GM18861 (cell line): ENCODE results near the gene ADNP2.
A peak's percentile ranks its signal among the peaks of the same experiment; 100 is the strongest.

ENCODE experiments used
- ATAC-seq: cut with Tn5 transposase; IDR thresholded peaks from one replicate; pipeline ENCODE4 v1.9.1; 2021; ENCODE audit not compliant: unreplicated experiment

ADNP2 gene

GRCh38 chr18:80105369-80106167 lies 3.5 kb upstream of the ADNP2 start:
- peak; percentile 74 for ATAC-seq

GRCh38 chr18:80106482-80107051 lies 2.5 kb upstream of the ADNP2 start:
- no peak for ATAC-seq

DNA sequence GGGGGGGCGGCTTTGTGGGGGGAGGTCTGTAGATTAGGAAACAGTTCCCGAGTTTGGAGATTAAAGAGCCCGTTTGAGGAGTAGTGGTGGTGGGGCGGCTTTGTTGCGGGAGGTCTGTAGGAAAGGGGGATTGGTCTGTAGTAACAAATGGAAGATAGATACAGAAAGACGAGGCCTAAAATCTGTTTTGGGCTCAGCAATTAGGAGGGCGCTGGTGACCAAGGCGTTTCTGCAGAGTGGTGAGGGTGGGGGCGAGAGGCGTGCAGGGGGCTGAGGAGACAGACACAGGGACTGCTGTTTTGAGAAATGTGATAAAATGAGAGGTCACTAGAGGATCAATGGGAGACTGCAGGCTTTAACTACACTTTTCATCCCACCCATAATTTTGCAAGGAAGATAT lies 1.6 kb upstream of the ADNP2 start:
- no peak for ATAC-seq

DNA sequence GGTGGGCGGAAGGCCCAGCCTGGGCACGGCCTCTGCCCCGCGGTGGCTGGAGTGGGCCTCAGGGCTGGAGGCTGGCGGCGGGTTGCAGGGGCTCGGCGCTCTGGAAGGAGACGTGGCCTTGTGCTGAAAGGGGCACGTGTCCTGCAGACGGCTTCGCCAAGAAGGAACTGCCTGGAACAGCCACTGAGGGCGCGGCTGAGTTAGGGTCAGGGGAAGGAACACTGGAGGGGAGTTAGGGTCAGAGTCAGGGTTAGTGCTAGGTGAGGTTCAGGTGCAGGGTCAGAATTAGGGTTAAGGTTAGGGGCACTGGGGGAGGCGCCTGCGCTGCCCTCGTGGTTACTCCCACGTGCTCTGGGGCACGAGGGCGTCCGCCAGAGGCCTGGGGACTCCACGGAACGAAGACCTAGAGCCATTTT lies 933 bp upstream of the ADNP2 start:
- ATAC-seq: no peak

DNA sequence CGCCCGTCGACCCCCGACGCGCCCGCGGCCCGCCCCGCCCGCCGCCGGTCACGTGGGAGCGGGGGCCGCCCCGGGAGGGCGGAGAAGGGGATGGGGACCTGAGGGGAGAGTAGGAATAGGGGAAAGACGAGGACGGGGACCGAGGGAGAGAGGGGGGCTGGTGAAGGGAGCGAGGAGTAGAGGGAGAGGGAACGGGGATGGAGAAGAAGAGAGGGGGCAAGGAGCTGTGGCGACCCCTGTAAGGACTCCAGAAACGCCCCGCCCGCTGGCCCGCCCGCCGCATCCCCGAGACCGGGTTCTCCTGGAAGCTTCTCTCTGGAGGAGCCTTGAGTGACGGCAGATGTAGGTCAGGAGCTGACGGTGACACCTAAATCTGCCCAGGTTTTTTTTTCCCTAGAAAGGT lies 615 bp downstream of the ADNP2 start:
- ATAC-seq: no peak

DNA sequence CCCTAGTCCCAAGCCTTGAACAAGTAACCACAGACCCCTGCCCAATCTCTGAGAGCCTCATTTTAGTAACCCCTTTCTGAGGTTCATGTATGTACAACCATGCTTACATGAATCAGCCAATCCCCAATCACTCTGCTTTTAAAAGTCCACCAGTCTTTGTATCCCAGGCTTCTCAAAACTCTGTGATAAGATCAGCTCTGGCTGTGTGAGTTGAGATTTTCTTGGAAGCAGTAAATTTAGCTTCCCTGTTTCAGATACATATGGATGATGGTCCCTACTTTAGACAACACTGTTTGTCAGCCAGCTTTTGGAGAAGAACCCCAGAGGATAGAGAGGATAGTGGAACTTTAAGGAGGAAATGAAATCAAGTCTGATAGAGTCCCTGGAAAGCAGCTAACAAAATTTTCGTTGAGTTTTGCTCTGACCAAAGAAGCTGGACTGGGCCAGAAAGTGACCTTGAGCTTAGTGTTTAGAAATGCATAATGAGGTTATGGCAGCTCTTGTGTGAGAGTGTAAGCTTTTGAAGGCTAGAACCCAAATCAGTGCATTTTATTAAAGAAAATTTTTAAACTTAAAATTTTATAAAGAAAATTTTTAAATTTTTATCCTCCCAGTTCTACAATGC lies 3.7 kb downstream of the ADNP2 start:
- no peak for ATAC-seq

DNA sequence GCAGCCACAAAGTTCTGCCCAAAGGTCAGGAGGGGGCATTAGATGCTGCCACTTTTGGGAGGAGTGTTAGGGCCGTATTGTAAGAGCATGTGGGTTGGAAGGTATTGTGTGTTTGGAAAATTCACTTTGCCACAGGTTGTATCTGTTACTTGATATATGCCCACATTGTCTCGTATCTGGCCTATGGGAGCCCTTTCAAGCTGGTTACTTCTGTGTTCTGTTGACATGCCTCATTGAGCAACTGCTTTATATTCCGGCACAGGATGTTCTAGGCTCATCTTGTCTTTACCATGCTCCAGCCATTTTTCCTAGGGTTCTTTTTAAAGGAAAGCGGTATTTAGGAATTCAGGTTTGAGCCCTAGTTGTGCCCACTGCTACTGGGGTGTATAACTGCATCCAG lies 6.0 kb downstream of the ADNP2 start:
- no peak for ATAC-seq

- no peak for ATAC-seq
Measured at GRCh38 chr18:80119111-80119510, 10.0 kb downstream of the ADNP2 start.

DNA sequence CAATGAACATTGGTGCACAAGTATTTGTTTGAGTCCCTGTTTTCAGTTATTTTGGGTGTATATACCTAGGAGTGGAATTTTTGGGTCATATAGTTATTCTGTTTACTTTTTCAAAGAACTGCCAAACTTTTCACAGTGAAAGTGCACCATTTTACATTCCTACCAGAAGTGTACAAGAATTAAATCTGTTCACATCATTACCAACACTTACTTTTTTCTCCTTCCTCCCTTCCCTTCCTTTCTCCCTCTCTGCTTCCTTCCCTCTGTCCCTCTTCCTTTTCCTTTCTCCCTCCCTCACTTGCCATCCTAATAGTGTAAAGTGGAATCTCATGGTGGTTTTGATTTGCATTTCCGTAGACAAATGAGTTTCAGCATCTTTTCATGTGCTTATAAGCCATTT lies 11.9 kb downstream of the ADNP2 start:
- ATAC-seq: no peak

DNA sequence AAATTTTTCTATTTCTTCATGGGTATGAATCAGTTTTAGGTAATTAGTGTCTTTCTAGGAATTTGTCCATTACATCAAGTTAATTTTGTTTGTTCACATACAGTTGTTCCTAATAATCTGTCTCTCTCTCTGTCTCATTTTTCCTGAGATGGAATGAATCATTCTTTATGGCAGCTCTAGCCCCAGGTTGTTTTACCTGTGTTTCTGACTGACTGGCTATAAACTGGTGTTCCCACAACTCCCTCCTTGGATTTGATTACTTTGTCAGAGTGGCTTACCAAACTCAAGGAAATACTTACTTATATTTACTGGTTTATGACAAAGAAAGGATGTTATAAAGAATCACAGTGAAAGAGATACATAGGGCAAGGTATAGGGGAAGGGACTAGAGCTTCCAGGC lies 15.1 kb downstream of the ADNP2 start:
- ATAC-seq: no peak

- ATAC-seq: no peak
Measured at GRCh38 chr18:80126797-80127196, 17.7 kb downstream of the ADNP2 start.

- ATAC-seq: no peak
Measured at GRCh38 chr18:80127635-80128034, 18.6 kb downstream of the ADNP2 start.

DNA sequence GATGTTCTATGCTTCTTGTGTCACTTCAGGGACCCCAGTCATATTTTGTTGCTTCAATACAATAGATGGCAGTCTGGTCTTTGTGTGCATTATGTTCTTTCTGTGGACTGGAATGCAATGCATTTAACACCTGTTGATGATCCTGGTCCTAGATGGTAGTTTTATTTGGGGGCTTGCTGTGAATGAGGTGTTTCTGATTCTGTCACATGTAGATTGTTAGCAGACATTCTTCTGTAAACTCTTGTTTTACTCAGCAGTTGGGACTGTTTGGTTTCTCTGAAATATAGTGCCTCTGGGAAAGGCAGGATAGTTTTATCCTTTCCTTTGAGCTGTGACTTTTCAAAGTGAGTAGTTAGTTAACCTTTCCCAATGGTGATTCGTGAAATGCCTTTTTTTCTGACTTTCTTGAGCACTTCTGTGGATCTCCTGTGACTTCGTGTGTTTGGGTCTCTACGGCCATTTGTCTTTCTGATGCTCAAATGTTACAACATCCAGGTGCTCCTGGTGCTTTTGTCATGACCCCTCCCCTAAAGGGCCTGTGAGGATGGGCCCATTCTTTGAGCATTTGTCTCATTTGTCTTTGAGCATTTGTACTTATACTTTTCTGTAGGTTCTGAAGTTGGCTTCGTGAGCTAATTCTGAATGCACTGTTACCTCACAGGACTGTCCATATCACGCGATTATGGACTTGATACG lies 20.8 kb downstream of the ADNP2 start:
- no peak for ATAC-seq

GRCh38 chr18:80130555-80130954 lies 21.5 kb downstream of the ADNP2 start:
- no peak for ATAC-seq

DNA sequence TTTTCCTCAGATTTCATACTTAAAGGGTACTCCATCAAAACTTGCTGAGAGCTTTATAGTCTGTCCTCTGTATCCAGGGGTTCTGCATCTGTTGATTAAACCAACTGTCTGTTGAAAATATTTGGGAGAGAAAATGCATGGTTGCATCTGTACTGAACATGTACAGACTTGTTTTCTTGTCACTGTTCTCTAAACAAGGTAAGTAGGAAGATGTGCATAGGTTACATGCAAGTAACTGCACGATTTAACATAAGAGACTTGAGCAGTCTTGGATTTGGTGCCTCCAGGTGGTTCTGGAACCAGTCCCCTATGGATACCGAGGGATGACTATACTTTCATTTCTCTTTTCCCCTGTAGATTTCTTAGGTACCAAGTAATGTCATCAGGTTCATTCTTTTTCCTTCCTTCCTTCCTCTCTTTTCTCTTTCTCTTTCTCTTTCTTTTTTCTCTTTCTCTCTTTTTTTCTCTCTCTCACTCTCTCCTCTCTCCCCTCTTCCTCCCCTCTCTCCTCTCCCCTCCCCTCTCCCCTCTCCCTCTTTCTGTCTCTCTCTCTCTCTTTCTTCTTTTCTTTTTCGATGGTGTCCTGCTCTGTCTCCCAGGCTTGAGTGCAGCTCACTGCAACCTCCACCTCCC lies 23.2 kb downstream of the ADNP2 start:
- ATAC-seq: no peak

DNA sequence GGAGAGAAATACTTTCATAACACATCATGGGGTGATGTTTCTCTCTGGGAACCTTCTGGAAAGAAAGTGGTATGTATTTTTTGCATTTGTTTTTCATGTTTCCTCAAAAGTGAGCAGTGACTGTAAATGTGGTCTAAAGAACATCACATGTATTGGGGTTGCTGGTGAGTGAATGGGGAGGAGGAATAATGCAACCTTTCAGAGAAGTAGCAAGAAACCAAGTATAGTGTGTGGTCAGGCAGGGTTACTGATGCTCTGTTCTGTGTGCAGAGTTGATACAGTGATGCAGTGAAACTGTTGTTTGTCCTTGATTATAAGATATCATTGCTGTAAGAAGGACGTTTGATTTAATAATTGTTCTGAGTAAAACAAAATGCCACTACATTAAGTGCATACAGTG lies 24.1 kb downstream of the ADNP2 start:
- no peak for ATAC-seq

DNA sequence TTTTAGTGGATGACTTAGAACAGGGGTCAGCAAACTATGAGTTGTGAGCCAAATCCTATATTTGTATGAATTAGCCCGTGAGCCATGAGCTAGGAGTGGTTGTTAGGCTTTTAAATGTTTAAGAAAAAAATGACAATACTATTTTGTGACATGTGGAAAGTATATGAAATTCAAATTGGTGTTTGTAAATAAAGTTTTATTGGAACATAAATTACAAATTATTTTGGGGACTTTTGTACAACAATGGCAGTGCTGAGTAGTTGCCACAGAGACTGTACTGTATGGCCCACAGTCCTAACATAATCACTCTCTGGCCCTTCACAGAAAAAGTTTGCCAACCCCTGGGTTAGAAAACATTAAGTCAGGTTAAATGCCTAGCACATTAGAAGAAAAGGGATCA lies 26.1 kb downstream of the ADNP2 start:
- no peak for ATAC-seq

DNA sequence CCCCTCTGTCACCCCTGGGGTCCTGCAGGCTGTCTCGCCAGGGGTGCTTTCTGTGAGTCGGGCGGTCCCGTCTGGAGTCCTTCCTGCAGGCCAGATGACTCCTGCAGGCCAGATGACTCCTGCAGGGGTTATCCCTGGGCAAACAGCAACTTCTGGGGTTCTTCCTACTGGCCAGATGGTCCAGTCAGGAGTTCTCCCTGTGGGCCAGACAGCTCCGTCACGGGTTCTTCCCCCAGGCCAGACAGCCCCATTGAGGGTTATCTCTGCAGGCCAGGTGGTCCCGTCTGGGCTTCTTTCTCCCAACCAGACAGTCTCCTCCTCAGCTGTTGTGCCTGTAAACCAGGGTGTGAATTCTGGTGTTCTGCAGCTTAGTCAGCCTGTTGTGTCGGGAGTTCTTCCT lies 27.6 kb downstream of the ADNP2 start:
- ATAC-seq: no peak

DNA sequence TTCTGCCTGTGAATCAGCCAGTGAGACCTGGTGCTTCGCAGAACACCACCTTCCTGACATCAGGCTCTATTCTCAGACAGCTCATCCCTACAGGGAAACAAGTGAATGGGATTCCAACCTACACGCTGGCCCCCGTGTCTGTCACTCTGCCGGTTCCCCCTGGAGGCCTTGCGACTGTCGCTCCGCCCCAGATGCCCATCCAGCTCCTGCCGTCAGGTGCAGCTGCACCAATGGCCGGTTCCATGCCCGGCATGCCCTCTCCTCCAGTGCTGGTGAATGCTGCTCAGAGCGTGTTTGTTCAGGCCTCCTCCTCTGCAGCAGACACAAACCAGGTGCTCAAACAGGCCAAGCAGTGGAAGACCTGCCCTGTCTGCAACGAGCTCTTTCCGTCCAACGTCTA lies 28.1 kb downstream of the ADNP2 start:
- ATAC-seq: no peak

DNA sequence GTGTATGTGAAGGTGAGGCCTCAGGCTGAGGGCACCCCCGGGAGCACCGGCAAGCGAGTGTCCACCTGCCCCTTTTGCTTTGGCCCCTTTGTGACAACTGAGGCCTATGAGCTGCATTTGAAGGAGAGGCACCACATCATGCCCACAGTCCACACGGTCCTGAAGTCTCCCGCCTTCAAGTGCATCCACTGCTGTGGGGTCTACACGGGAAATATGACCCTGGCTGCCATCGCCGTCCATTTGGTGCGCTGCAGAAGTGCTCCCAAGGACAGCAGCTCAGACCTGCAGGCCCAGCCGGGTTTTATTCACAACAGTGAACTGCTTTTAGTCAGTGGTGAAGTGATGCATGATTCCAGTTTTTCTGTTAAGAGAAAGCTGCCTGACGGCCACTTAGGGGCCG lies 28.9 kb downstream of the ADNP2 start:
- ATAC-seq: no peak

DNA sequence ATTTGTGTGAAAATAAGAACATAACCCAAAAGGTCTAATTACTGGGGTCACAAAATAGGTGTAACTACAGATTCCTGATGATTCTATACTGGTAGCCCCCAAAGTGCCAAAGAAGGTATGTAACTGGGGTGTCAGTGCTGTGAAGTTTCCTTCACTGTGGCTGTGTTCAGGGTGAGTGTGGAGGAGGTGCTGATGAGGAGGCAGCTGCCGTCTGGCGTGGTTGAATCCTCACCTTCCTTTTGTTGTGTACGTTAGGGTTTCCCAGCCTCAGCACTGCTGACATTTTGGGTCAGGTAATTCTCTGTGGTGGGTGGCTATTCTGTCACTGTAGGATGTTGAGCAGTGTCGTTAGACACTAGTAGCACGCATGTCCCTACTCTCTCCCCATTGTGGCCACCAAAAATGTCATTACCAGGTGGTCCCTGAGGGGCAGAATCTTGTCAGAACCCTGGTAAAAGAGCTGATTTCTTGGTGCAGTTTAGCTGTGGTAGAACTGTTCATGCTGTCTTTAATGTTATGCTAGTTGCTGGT lies 31.5 kb downstream of the ADNP2 start:
- ATAC-seq: no peak
